ENCODE data around the gene TET2.

TET2 gene

DNA sequence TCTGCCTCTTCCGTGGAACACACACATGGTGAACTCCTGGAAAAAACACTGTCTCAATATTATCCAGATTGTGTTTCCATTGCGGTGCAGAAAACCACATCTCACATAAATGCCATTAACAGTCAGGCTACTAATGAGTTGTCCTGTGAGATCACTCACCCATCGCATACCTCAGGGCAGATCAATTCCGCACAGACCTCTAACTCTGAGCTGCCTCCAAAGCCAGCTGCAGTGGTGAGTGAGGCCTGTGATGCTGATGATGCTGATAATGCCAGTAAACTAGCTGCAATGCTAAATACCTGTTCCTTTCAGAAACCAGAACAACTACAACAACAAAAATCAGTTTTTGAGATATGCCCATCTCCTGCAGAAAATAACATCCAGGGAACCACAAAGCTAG lies 87.9 kb downstream of the TET2 start:
- ATAC-seq (no peak), DNase-seq (no peak)

DNA sequence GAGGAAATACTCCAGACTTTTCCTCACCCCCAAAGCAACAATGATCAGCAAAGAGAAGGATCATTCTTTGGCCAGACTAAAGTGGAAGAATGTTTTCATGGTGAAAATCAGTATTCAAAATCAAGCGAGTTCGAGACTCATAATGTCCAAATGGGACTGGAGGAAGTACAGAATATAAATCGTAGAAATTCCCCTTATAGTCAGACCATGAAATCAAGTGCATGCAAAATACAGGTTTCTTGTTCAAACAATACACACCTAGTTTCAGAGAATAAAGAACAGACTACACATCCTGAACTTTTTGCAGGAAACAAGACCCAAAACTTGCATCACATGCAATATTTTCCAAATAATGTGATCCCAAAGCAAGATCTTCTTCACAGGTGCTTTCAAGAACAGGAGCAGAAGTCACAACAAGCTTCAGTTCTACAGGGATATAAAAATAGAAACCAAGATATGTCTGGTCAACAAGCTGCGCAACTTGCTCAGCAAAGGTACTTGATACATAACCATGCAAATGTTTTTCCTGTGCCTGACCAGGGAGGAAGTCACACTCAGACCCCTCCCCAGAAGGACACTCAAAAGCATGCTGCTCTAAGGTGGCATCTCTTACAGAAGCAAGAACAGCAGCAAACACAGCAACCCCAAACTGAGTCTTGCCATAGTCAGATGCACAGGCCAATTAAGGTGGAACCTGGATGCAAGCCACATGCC lies 89.7 kb downstream of the TET2 start:
- no peak for DNase-seq
- ATAC-seq: no peak

DNA sequence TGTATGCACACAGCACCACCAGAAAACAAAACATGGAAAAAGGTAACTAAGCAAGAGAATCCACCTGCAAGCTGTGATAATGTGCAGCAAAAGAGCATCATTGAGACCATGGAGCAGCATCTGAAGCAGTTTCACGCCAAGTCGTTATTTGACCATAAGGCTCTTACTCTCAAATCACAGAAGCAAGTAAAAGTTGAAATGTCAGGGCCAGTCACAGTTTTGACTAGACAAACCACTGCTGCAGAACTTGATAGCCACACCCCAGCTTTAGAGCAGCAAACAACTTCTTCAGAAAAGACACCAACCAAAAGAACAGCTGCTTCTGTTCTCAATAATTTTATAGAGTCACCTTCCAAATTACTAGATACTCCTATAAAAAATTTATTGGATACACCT lies 90.2 kb downstream of the TET2 start:
- no peak for DNase-seq
- no peak for ATAC-seq

DNA sequence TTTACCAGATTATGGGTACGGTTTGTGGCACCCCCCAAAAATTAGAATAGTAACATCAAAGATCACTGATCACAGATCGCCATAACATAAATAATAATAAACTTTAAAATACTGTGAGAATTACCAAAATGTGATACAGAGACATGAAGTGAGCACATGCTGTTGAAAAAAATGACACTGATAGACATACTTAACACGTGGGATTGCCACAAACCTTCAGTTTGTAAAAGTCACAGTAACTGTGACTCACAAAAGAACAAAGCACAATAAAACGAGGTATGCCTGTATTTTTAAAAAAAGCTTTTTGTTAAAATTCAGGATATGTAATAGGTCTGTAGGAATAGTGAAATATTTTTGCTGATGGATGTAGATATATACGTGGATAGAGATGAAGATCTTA lies 93.4 kb downstream of the TET2 start:
- DNase-seq (no peak), ATAC-seq (no peak)

DNA sequence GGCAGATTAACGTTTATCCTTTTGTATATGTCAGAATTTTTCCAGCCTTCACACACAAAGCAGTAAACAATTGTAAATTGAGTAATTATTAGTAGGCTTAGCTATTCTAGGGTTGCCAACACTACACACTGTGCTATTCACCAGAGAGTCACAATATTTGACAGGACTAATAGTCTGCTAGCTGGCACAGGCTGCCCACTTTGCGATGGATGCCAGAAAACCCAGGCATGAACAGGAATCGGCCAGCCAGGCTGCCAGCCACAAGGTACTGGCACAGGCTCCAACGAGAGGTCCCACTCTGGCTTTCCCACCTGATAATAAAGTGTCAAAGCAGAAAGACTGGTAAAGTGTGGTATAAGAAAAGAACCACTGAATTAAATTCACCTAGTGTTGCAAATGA lies 94.8 kb downstream of the TET2 start:
- no peak for DNase-seq
- ATAC-seq: no peak

DNA sequence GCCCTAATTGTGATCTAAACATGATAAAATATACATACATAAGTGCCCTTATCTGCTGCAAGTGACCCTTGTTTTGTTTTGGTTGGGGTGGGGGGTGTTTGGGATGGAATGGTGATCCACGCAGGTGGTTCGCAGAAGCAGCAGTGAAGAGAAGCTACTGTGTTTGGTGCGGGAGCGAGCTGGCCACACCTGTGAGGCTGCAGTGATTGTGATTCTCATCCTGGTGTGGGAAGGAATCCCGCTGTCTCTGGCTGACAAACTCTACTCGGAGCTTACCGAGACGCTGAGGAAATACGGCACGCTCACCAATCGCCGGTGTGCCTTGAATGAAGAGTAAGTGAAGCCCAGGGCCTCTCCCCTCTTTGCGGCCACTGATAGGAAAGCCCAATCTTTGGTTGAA lies 96.8 kb downstream of the TET2 start:
- no peak for ATAC-seq
- no peak for DNase-seq

DNA sequence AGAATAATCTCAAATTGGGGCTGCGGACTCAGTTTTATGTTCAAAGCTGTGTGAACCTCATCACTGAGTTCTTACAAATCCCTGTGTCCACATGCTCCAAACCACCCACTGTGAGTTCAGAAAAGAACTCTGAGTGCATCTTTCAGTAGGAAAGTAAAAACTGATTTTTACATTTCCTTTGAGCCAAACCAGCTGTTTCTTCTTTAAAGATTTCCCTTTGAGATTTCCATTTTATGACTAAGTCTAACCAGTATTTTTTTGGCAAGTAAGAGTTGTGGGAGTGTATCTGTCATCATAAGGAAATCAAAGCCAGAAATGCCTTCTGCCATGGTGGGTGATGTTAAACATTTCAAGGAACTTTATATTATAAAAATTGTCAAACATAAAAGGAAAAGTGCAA lies 100.0 kb downstream of the TET2 start:
- DNase-seq (no peak), ATAC-seq (no peak)

DNA sequence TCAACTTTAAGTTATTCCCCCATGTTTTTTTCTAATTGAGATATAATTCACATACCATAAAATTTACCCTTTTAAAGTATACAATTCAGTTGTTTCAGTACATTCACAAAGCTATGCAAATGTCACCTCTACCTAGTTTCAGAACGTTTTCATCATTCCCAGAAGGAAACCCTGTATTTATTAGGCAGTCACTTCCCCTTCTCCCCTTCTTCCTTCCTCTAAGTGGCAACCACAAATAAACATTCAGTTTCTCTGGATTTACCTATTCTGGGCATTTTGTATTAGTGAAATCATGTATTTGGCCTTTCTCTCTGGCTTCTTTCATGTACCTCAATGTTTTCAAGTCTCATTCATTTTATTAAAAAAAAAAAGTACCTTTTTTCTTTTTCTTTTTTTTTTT lies 101.9 kb downstream of the TET2 start:
- no peak for DNase-seq
- ATAC-seq: no peak

DNA sequence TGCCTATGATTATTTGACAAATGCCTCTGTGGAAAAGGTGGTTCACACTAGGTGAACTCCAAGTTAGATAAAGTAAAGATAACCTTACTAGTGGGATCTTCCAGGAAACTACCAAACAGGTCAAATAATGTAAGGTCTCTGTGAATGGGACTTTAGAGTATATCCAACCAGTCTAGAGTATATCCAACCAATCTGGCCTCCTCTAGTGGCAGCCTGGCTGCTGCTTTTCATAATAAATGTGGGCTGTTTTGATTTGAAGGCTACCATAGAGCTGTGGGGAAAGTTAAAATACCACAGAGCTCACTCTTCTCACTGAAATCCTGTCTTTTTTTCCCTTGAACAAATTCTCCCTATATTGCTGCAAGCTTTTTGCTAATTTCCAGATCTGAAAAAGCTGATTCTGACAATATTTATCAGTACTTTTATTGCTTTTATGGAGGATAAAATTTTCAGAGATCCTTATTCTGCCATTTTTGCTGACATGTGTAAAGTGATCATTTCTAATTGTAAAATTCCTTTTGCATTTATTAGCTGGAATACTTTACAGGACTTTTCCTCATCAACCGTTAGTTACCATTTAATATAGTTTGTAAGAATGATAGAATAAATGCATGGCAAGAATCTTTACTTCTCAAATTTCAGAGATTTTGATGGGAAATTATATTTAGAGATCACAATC lies 111.3 kb downstream of the TET2 start:
- no peak for DNase-seq
- no peak for ATAC-seq

DNA sequence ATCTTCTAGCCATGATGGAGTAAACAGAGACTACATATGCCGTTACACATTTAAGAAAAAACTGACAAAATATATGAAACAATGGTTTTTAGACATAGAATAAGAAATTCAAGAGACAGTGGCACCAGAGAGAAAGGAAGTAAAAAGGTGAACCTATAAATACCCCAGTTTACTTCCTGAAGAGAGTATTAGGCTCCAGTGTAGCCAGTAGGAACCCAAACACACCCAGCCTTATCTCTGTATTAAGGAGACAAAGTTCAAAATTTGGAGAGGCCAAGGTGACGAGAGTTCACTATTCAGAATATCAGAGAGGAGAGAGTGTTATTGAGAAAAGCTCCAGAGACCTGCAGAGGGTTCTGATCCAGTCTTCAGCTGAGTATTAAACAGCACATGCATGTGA lies 119.0 kb downstream of the TET2 start:
- no peak for DNase-seq
- ATAC-seq: no peak

DNA sequence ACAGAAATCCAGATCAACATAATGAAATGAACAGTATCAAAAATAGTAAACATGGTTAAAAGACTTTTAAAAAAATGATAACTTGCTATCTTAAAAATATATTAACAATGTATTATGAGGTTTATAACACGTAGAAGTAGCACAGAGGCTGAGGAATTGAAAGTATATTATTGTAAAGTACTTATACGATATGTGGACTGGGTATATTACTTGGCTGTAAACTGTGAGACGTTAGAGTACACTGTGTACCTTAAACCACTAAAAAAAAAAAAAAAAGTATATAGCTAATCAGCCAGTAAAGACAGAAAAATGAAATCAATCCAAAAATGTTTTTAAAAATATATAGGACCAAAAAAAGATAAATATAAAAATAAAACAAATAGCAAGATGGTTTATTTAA lies 120.6 kb downstream of the TET2 start:
- no peak for DNase-seq
- no peak for ATAC-seq

DNA sequence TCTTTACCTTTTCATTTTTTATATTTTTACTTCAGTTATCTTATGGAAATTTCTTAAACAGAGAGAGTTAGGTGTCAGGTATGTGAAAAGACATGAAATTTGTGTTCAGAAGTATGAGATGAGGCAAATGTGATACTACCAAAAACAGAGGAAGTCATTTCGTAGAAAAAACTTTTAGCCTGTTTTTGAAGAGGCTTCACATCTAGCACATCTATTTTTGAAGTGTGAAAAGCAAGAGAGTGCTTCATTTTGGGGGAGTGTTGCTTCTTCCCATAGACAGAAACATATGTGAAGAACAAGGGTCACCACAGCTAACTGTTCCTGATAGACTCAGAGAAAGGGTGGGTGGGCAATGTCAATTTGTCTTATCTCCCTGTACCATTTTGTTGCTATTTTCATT lies 125.3 kb downstream of the TET2 start:
- ATAC-seq (no peak), DNase-seq (no peak)

DNA sequence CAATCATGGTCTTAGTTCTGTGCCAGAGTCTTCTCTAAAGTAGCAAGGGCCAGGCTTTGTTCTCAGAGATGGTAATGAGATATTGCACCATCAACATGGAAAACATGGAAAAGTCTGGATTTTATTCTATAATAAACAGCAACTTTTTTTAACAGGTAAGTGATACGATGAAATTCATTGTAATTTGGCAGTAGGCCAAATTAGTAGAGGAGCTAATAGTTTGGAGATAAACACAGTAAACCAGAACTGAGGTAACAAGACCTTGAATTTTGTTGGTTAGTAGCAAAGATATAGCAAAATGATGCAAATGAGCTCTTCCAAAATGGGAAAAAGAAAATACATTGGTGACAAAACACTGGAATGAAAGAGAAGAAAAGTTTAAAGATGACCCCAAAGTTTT lies 126.6 kb downstream of the TET2 start:
- no peak for DNase-seq
- ATAC-seq: no peak

DNA sequence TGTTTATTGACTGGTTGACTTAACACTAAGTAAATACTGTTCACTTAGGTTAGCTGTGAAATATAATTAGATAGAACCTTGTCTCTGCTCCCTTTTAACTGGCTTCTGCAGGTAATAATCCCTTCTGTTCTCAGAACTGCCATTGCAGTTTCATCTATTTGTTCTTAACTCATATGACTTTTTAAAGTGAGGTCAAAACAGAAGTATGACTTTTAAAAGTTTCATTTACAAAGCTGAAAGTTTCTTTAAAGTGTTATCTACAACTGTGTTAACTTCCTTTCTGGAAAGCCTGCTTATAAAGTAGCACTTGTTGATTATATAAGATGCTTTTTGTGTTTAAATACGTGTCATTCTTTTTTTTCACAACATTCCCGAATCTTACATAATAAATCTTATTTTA lies 127.4 kb downstream of the TET2 start:
- no peak for DNase-seq
- ATAC-seq: no peak

DNA sequence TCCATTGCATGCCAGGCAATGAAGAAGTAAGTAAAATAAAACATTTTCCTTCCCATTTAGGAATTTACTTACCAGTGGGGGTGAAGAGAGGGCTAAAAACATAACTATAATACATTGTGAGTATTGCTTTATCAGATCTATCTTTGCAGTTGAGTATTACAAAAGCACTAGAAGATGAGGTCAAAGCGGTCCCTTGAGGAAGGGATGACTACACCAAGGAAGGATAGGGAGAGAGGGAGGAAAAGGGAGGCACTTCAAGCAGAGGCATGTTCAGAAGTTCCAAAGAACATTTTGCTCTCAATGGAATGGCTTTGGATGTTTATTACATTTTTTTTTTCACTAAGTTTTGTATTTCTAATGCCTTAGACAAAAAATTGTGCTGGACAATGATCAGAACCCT lies 127.8 kb downstream of the TET2 start:
- DNase-seq (no peak), ATAC-seq (no peak)

DNA sequence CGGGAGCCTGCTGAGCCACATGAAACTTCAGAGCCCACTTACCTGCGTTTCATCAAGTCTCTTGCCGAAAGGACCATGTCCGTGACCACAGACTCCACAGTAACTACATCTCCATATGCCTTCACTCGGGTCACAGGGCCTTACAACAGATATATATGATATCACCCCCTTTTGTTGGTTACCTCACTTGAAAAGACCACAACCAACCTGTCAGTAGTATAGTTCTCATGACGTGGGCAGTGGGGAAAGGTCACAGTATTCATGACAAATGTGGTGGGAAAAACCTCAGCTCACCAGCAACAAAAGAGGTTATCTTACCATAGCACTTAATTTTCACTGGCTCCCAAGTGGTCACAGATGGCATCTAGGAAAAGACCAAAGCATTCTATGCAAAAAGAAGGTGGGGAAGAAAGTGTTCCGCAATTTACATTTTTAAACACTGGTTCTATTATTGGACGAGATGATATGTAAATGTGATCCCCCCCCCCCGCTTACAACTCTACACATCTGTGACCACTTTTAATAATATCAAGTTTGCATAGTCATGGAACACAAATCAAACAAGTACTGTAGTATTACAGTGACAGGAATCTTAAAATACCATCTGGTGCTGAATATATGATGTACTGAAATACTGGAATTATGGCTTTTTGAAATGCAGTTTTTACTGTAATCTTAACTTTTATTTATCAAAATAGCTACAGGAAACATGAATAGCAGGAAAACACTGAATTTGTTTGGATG lies 129.9 kb downstream of the TET2 start:
- ATAC-seq: peak; percentile 80

DNA sequence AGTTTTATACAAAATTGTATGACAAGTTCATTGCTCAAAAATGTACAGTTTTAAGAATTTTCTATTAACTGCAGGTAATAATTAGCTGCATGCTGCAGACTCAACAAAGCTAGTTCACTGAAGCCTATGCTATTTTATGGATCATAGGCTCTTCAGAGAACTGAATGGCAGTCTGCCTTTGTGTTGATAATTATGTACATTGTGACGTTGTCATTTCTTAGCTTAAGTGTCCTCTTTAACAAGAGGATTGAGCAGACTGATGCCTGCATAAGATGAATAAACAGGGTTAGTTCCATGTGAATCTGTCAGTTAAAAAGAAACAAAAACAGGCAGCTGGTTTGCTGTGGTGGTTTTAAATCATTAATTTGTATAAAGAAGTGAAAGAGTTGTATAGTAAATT lies 131.0 kb downstream of the TET2 start:
- DNase-seq: no peak
- ATAC-seq: no peak

More for the DNA sequence above, 129.9 kb downstream of the TET2 start:
- DNase-seq: no peak

DNA sequence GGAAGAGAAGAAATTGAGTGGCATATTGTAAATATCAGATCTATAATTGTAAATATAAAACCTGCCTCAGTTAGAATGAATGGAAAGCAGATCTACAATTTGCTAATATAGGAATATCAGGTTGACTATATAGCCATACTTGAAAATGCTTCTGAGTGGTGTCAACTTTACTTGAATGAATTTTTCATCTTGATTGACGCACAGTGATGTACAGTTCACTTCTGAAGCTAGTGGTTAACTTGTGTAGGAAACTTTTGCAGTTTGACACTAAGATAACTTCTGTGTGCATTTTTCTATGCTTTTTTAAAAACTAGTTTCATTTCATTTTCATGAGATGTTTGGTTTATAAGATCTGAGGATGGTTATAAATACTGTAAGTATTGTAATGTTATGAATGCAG lies 132.6 kb downstream of the TET2 start:
- no peak for DNase-seq
- ATAC-seq: no peak

DNA sequence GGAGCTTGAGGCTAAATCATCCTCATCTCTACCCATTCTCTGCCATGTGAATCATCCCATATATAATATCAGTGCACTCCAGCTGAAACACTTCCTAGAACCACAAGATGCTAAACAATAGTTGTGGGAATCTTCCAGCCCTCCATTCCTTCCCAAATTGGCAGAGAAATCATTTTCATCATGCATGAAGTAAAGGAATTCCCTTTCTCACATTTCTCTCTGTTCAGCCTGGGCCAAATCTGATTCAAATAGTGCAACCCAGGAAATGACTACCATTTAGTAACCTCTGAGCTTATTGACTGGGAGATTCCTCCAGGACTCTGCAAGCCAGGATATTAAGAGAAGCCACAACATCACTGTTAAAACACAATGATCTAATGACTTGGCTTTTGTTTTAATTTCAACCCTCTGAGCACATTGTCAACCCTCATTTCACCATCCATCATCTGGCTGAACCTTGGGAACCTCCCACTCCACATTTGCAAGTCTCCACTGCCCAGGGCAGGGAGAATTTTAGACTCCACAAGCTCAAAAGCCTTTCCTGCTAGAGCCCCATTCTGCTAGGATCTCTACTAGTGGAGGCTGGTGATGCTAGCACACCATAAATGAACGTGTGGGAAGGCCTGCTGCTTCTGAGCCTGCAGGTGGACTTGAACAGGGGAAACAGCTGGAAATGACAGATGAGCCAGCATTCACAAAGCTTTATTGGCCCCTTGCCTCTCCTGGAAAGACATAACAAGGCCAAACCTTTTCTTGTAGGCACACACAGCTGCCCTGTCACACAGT lies 133.9 kb downstream of the TET2 start:
- no peak for DNase-seq

DNA sequence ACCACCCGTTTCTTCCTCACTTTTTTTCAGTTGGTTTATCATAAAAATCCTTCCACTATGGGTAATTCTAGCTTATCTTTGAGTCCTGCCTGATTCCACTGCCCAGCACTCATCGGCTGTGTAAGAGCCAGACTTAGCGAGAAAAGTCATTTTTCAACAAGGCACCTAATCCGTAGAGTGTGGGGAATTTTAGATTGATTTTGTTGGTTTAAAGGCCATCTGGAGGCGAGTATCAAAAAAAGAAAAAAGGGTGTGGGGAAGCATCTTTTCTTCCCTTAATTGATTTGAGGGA lies 134.4 kb downstream of the TET2 start:
- ATAC-seq (no peak), DNase-seq (no peak)

More for the DNA sequence above, 133.9 kb downstream of the TET2 start:
- no peak for ATAC-seq

DNA sequence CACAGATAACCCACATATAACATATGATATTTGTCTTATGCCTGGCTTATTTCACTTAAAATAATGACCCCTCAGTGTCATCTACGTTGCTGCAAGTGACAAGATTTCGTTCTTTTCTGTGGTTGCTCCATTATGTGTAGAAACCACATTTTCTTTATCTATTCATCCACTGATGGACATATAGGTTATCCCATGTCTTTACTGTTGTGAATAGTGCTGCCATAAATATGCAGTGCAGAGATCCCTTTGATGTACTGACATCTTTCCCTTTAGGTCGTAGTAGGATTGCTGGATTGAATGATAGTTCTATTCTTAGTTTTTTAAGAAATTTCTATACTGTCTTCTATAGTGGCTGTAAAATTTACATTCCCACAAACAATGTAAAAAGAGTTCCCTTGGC lies 135.8 kb downstream of the TET2 start:
- DNase-seq: no peak
- no peak for ATAC-seq

DNA sequence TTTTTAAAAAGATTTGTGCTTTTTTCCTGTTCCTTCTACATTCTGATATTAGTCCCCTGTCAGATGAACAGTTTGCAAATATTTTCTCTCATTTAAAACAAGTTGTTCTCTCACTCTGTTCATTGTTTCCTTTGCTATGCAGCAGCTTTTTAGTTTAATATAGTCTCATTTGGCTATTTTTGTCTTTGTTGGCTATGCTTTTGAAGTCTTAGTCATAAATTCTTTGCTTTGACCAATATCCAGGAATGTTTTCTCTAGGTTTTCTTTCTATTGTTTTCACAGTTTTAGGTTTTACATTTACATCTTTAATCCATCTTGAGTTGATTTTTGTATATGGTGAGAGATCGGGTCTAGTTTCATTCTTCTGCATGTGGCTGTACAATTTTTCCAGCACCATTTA lies 136.8 kb downstream of the TET2 start:
- DNase-seq: no peak

DNA sequence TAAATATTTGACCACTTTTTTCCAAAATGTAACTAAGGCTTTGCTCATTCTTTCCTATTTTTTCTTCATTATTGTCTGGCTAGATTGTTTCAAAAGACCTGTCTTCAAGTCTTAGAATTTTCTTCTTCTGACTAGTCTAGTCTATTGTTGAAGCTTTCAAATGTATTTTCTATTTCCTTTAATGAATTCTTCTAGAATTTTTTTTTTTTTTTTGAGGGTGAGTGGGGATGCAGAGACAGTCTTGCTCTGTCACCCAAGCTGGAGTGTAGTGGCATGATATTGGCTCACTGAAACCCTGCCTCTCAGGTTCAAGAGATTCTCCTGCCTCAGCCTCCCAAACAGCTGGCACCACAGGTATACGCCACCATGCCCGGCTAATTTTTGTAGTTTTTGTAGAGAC lies 141.4 kb downstream of the TET2 start:
- no peak for DNase-seq
- no peak for ATAC-seq

More for the DNA sequence above, 136.8 kb downstream of the TET2 start:
- ATAC-seq: no peak
